Mesodermal cell (in vitro differentiated cells): ENCODE results near the gene ACTN4.

ENCODE experiments used
- H3K27ac ChIP-seq: 2 replicates; pipeline ENCODE4 v1.7.0; 2013; ENCODE audit warnings: mild to moderate bottlenecking, low read depth, low read length, moderate library complexity; ENCODE audit not compliant: severe bottlenecking
- H3K36me3 ChIP-seq: 2 replicates; pipeline ENCODE4 v1.7.1; 2013; ENCODE audit warnings: mild to moderate bottlenecking, low read length, moderate library complexity; ENCODE audit not compliant: control insufficient read depth, insufficient read depth
- H3K4me1 ChIP-seq: one replicate; pipeline ENCODE4 v1.7.1; 2013; ENCODE audit warnings: mild to moderate bottlenecking, low read length; ENCODE audit not compliant: insufficient read depth, control insufficient read depth, poor library complexity, severe bottlenecking
- H3K4me3 ChIP-seq: 2 replicates; pipeline ENCODE4 v1.7.0; 2013; ENCODE audit warnings: low read length, control low read depth, mild to moderate bottlenecking; ENCODE audit not compliant: insufficient read depth, poor library complexity, severe bottlenecking; ENCODE audit errors: extremely low read depth
- H3K9me3 ChIP-seq: 2 replicates; pipeline ENCODE4 v1.7.1; 2013; ENCODE audit warnings: mild to moderate bottlenecking, low read length, moderate library complexity; ENCODE audit not compliant: control insufficient read depth
- WGBS, 2 experiments: methylation state at CpG; one replicate each; pipeline ENCODE4 v1.1.5; 2013; ENCODE audit warnings: missing lambda C conversion rate in 2 of 2; ENCODE audit not compliant: insufficient coverage in 2 of 2; 5-methylcytosine and 5-hydroxymethylcytosine counted together

Gene ACTN4

GRCh38 chr19:38679839-38680238, 32.4 kb downstream of the ACTN4 start:
- Histone ChIP-seq H3K9me3 (no peaks in the 10 kb centered on the region), H3K27ac (no peak overlapping the region), H3K4me3 (no peak overlapping the region), H3K36me3 (peaks cover 66% of the 10 kb centered on the region), H3K4me1 (peaks cover 78% of the 10 kb centered on the region)
- 100% methylated on average over 1 to 4 of the region's 4 CpGs for WGBS, 2 experiments

DNA sequence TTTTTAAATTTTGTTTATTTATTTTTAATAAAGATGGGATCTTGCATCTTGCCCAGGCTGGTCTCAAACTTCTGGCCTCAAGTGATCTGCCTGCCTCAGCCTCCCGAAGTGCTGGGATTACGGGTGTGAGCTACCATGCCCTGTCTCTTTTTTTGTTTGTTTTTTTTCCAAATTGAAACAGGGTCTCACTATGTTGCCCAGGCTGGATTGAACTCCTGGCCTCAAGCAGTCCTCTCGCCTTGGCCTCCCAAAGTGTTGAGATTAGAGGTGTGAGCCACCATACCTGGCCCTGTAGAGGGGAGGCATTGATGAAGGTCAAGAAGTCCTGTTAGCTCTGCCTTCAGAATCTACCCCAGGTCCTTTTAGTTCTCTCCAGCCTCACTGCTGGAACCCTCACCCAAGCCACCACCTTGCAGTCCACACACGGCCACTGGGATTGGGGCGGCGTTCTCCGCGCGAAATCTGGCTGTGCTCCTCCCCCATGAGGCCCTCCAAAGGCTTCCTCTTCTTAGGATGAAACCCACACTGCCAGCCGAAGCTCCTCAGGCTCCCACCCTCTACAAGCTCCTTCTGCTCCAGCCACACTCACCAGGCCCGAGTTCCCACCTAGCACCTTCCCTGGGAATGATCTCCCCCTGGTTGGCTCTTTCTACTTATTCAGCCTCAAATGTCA, 34.9 kb downstream of the ACTN4 start:
- no peak overlapping the region for H3K4me3 ChIP-seq
- peaks cover 68% of the 10 kb centered on the region for H3K36me3 ChIP-seq
- 91 to 95% methylated on average over 6 to 11 of the region's 11 CpGs for WGBS, 2 experiments
- H3K9me3 ChIP-seq = no peaks in the 10 kb centered on the region
- peak overlapping the region; percentile 91 for H3K27ac ChIP-seq
- H3K4me1 ChIP-seq = peaks cover 73% of the 10 kb centered on the region

DNA sequence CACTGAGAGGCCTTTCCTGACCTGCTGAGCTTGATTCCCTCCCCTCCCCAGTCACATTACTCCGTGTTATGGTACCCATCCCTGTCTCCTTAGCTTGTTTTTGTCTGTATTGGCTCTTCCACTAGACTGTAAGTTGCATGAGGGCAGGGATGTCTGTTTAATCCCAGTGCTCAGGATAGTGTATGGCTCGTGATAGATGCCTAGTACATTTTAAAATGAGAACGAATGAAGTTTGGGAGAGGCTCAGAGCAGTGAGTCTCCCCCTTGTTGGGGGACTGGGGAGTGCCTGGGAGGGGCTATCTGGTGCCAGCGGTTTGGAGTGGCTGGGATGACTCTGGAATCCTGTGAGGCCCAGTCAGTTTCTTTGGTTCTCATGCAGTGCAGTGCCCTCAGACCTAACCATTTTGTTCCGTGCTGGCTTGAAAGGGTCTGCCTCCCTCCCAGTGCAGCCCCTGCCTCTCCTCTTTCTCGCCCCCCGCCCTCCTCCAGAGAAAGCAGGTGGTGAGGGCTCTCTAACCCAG, 35.5 kb downstream of the ACTN4 start:
- H3K36me3 ChIP-seq = peaks cover 68% of the 10 kb centered on the region
- peak overlapping the region; percentile 91 for H3K27ac ChIP-seq
- H3K4me1 ChIP-seq = peaks cover 70% of the 10 kb centered on the region
- H3K9me3 ChIP-seq = no peaks in the 10 kb centered on the region
- no peak overlapping the region for H3K4me3 ChIP-seq
- WGBS, 2 experiments = 66 to 79% methylated on average over 6 of the region's 7 CpGs

- WGBS, 2 experiments = 37 to 40% methylated on average over 8 of the region's 10 CpGs
- peaks cover 67% of the 10 kb centered on the region for H3K36me3 ChIP-seq
- H3K27ac ChIP-seq = peak overlapping the region; percentile 91
- no peak overlapping the region for H3K4me3 ChIP-seq
- no peaks in the 10 kb centered on the region for H3K9me3 ChIP-seq
- H3K4me1 ChIP-seq = peaks cover 64% of the 10 kb centered on the region
Measured at GRCh38 chr19:38683393-38684077, 36.1 kb downstream of the ACTN4 start.

DNA sequence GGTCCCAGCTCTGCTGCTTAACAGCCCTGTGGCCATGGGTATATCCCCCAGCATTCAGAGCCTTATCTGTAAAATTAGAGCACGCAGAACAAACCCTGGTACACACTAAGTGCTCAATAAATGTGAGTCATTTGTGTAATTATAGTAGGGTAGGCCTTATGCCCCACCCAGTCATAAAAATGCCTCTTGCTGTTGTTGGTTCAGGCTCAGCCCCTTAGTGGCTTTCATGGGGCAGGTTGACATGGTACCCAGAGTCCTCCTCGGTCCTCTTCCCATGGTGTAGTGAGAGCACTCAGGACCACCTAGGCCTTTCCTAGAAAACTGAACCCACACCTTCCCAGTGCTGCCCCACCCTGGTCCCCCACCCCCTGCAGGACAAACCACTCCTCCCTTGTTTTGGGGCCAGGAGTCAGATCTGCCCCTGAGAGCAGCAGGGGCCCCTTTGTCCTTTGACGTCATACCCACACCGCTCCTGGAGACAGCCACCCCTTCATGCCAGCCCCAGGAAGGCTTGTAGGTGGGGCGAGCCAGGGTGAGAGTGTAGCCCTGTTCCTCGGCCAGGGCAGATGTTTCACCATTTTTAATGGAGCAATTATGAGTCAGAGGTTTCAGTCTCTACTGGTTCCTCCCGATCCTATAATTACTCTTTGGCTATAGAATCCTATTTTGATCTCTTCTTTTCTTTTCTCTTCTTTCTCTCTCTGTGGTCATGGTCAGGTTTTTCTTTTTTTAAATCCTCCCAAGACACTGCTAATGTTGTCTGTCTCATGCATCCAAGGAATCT, 36.8 kb downstream of the ACTN4 start:
- Histone ChIP-seq H3K9me3 (no peaks in the 10 kb centered on the region), H3K27ac (peak overlapping the region; percentile 91), H3K4me1 (peaks cover 64% of the 10 kb centered on the region), H3K4me3 (no peak overlapping the region), H3K36me3 (peaks cover 66% of the 10 kb centered on the region)
- 57 to 69% methylated on average over 2 to 3 of the region's 7 CpGs for WGBS, 2 experiments

DNA sequence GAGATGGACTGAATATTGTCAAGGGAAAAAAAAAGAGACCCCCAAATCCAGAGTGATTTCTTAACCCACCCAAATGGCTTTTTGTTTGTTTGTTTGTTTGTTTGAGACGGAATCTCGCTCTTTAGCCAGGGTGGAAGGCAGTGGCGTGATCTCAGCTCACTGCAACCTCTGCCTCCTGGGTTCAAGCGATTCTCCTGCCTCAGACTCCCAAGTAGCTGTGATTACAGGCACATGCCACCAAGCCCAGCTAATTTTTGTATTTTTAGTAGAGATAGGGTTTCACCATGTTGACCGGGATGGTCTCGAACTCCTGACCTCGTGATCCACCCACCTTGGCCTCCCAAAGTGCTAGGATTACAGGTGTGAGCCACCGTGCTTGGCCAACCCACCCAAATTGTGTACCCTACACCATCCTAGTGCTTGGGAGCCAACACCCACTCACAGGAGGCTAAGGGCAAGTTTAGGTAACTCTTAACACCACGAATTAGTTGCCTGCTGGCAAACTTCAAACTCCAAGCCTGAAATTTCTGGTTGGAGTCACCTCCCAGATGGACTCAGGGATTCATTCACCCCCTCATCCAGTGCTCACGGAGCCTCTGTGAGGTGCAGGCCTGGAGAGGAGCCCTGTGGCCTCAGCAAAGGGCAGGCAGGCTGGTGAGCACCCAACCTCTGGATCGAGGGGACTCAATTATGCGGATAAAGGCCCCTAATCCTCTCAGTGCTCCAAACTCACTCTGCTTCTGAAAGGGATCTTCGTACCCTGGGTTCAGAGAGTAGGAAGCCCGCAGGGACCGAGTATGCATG, 37.6 kb downstream of the ACTN4 start:
- WGBS, 2 experiments = 91 to 93% methylated on average over 12 to 14 of the region's 15 CpGs
- Histone ChIP-seq H3K4me1 (peaks cover 59% of the 10 kb centered on the region), H3K9me3 (no peaks in the 10 kb centered on the region), H3K4me3 (no peak overlapping the region), H3K36me3 (peaks cover 65% of the 10 kb centered on the region), H3K27ac (peak overlapping the region; percentile 91)

GRCh38 chr19:38685666-38686529, 38.4 kb downstream of the ACTN4 start:
- Histone ChIP-seq H3K36me3 (peaks cover 69% of the 10 kb centered on the region), H3K27ac (peak overlapping the region; percentile 91), H3K9me3 (no peaks in the 10 kb centered on the region), H3K4me1 (peaks cover 57% of the 10 kb centered on the region), H3K4me3 (no peak overlapping the region)
- WGBS, 2 experiments = 51 to 56% methylated on average over 5 of the region's 10 CpGs

GRCh38 chr19:38686530-38686888, 39.1 kb downstream of the ACTN4 start:
- 100% methylated on average over 2 of the region's 5 CpGs; no CpG with 5 or more reads in 1 of the 2 experiments for WGBS, 2 experiments
- Histone ChIP-seq H3K4me3 (no peak overlapping the region), H3K27ac (peak overlapping the region; percentile 91), H3K36me3 (peaks cover 64% of the 10 kb centered on the region), H3K4me1 (peaks cover 59% of the 10 kb centered on the region), H3K9me3 (no peaks in the 10 kb centered on the region)

GRCh38 chr19:38687837-38688378, 40.5 kb downstream of the ACTN4 start:
- Histone ChIP-seq H3K4me1 (peaks cover 68% of the 10 kb centered on the region), H3K4me3 (no peak overlapping the region), H3K27ac (no peak overlapping the region), H3K36me3 (peaks cover 60% of the 10 kb centered on the region), H3K9me3 (no peaks in the 10 kb centered on the region)
- WGBS, 2 experiments = 95 to 100% methylated on average over 2 to 3 of the region's 7 CpGs
